K562 (cell line): ENCODE measurements around the gene HEXD. TPM values are rescaled to one million over a fixed set of nuclear protein-coding genes. Genes with fewer than 3 reads are reported as not detected.

Source experiments
- AFF1 ChIP-seq, 2 experiments: fragments of 450-650 bp; IDR thresholded peaks; 2 replicates each; pipeline ENCODE4 v1.6.1; 2018; ENCODE audit warnings: mild to moderate bottlenecking in 2 of 2, low read depth in 1 of 2; ENCODE audit not compliant: partially characterized antibody in 2 of 2
- ATF4 ChIP-seq: fragments of 450-650 bp; formaldehyde crosslinking; IDR thresholded peaks from 2 replicates; pipeline ENCODE4 v1.4.0; 2022; ENCODE audit warnings: mild to moderate bottlenecking, moderate library complexity
- CSDE1 ChIP-seq, 2 experiments: fragments of 450-650 bp; IDR thresholded peaks; 2 replicates each; pipeline ENCODE4 v1.6.1; 2016; ENCODE audit warnings: mild to moderate bottlenecking in 1 of 2
- E2F3 ChIP-seq: fragments of 250-450 bp; sonication (Bioruptor Pico); IDR thresholded peaks from 2 replicates; pipeline ENCODE4 v1.4.0; 2020; ENCODE audit warnings: mild to moderate bottlenecking
- FOXA3 ChIP-seq, 2 experiments: fragments of 450-650 bp in 1 of 2; sonication (generic) in 1 of 2; formaldehyde crosslinking; IDR thresholded peaks in 1 of 2; conservative IDR thresholded peaks in 1 of 2; 2 replicates each; pipeline versions ENCODE4 v1.4.0 to v1.8.0; 2020 to 2022; ENCODE audit warnings: mild to moderate bottlenecking in 2 of 2, missing genetic modification reagents in 1 of 2
- FOXO4 ChIP-seq: fragments of 450-650 bp; formaldehyde crosslinking; IDR thresholded peaks from 2 replicates; pipeline ENCODE4 v1.4.0; 2020; ENCODE audit warnings: mild to moderate bottlenecking, moderate library complexity
- FOXP1 ChIP-seq: sonication (generic); formaldehyde crosslinking; IDR thresholded peaks from 2 replicates; pipeline ENCODE4 v1.8.0; 2022; ENCODE audit warnings: mild to moderate bottlenecking, missing genetic modification reagents
- HNRNPLL ChIP-seq: fragments of 200-400 bp; formaldehyde crosslinking; IDR thresholded peaks from 2 replicates; pipeline ENCODE4 v1.6.1; 2017; ENCODE audit warnings: low read length, low read depth, mild to moderate bottlenecking; ENCODE audit not compliant: poor library complexity, severe bottlenecking
- NFIC ChIP-seq: fragments of 450-650 bp; IDR thresholded peaks from 2 replicates; pipeline ENCODE4 v1.6.1; 2017; ENCODE audit warnings: mild to moderate bottlenecking, inconsistent platforms
- POLR2B ChIP-seq: fragments of 450-650 bp; IDR thresholded peaks from 2 replicates; pipeline ENCODE4 v1.6.1; 2018; ENCODE audit warnings: low read depth; ENCODE audit not compliant: partially characterized antibody
- PTBP1 ChIP-seq: fragments of 200-400 bp; formaldehyde crosslinking; IDR thresholded peaks from 2 replicates; pipeline ENCODE4 v1.6.1; 2017; ENCODE audit warnings: low read depth, low read length
- RFX1 ChIP-seq: fragments of 450-650 bp; IDR thresholded peaks from 2 replicates; pipeline ENCODE4 v1.6.1; 2016; ENCODE audit warnings: mild to moderate bottlenecking, moderate library complexity
- ZFX ChIP-seq: sonication (generic); formaldehyde crosslinking; IDR thresholded peaks from 2 replicates; pipeline ENCODE4 v1.8.0; 2022; ENCODE audit warnings: mild to moderate bottlenecking, missing genetic modification reagents, moderate library complexity
- ZNF124 ChIP-seq: sonication (generic); formaldehyde crosslinking; IDR thresholded peaks from 2 replicates; pipeline ENCODE4 v1.8.1; 2022; ENCODE audit warnings: missing genetic modification reagents
- ZNF134 ChIP-seq: fragments of 250-450 bp; sonication (Bioruptor Pico); conservative IDR thresholded peaks from 2 replicates; pipeline ENCODE4 v1.4.0; 2020
- ZNF140 ChIP-seq: fragments of 250-450 bp; sonication (Bioruptor Pico); IDR thresholded peaks from 2 replicates; pipeline ENCODE4 v1.8.0; 2021; ENCODE audit warnings: moderate library complexity, mild to moderate bottlenecking, inconsistent platforms
- ZNF668 ChIP-seq: fragments of 250-450 bp; sonication (Bioruptor Pico); IDR thresholded peaks from 2 replicates; pipeline ENCODE4 v1.8.0; 2022; ENCODE audit warnings: mild to moderate bottlenecking, inconsistent platforms
- polyA plus RNA-seq, 8 experiments: library from polyadenylated mRNA; depleted of rRNA in 4 of 8; stranded (reverse) in 5 of 8; unstranded in 3 of 8; fragments of >200 nt; fragmentation: Nextera tagmentation in 2 of 8; fragmentation: Illumina TruSeq in 1 of 8; extraction: Ambion mirVana in 2 of 8; extraction: Trizol in 1 of 8; gene quantifications; 2 replicates each; pipeline versions ENCODE4 v1.2.1 to v1.2.3, GENCODE V29; 2011 to 2014; ENCODE audit warnings: inconsistent platforms in 1 of 8, missing spikeins in 1 of 8
- total RNA-seq, 7 experiments: library from RNA; depleted of rRNA in 6 of 7; stranded (reverse); fragments of >200 nt in 6 of 7; fragmentation: Illumina TruSeq in 2 of 7; extraction: Trizol in 2 of 7; gene quantifications; 2 replicates each; pipeline versions ENCODE4 v1.2.1 to v1.2.3, GENCODE V29; 2011 to 2021; ENCODE audit warnings: low replicate concordance in 1 of 7
- TF ChIP-seq, protein P1 (sequence below): fragments of 250-450 bp; sonication (Bioruptor Pico); IDR thresholded peaks from 2 replicates; pipeline ENCODE4 v1.9.0; 2021; ENCODE audit warnings: mild to moderate bottlenecking
- TF ChIP-seq, protein P2 (sequence below): sonication (generic); formaldehyde crosslinking; IDR thresholded peaks from 2 replicates; pipeline ENCODE4 v1.8.0; 2022; ENCODE audit warnings: missing genetic modification reagents, mild to moderate bottlenecking, borderline replicate concordance

The HEXD gene
- total and polyA plus RNA-seq, 9 of the 15 experiments (the other 6 are each of a cell fraction or from before 2014, with no cell fraction given) = 1.0 to 25.3 (median 10.0) TPM

DNA sequence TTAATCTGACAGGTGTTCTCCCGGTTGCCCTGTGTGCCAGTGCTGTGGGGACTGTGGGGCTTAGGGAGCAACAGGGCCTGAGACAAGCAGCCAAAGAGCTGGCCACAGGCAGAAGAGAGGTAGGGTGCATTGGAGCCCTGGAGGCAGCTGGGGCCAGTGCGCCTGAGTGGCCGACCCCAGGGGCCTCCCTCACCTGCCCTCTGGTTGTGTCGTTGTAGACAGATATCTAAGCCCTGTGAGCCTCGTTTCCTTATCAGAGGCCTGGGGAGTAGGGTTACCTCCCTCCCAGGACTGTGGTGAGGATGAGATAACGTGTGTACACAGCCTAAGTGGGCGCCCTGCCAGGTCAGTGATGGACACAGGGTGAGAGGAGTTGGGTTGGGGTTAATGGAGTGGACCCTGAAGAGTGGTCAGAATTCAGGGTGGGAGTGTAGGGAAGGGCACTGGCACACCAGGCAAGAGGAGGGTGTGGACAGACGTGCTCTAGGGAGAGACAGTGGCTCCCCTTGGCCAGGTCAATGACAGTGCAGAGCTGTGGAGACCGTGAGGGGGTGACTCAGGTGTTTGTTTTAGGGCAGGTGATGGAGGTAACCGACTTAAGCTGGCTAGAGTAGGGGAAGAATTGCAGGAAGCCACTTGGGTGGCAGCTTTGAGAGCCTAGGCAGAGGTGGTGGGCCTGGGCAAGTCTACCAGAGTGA is 43.8 kb downstream of the HEXD start (continued):
- TF ChIP-seq RFX1 (no peak), AFF1 (IDR thresholded peaks at IDR 0.05; ENCODE audit: low read depth in 1 of 2, partially characterized antibody in 2 of 2) (peak; percentile 69 to 90), FOXA3 (CRISPR knock-in tag; conservative IDR thresholded peaks at IDR 0.05 in 1 of 2, IDR thresholded peaks at IDR 0.05 in 1 of 2) (peak; percentile 99), NFIC (peak; percentile 100), HNRNPLL (no peak), FOXO4 (CRISPR knock-in tag) (no peak), ZFX (peak; percentile 43), PTBP1 (0 out of 2 replicates have a peak, but pooled peaks have one; percentile 10), ZNF140 (CRISPR knock-in tag) (no peak), ATF4 (CRISPR knock-in tag) (peak; percentile 56), E2F3 (CRISPR knock-in tag) (no peak), FOXP1 (CRISPR knock-in tag) (peak; percentile 78; the same call in 1 of the 2 replicates), POLR2B (peak; percentile 44), ZNF124 (CRISPR knock-in tag) (no peak), CSDE1 (IDR thresholded peaks at IDR 0.05) (no peak), ZNF134 (no peak), ZNF668 (peak; percentile 62; the same call in 1 of the 2 replicates)
- TF ChIP-seq, protein P1, sequence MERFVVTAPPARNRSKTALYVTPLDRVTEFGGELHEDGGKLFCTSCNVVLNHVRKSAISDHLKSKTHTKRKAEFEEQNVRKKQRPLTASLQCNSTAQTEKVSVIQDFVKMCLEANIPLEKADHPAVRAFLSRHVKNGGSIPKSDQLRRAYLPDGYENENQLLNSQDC (CRISPR knock-in tag) = no peak
- TF ChIP-seq, protein P2, sequence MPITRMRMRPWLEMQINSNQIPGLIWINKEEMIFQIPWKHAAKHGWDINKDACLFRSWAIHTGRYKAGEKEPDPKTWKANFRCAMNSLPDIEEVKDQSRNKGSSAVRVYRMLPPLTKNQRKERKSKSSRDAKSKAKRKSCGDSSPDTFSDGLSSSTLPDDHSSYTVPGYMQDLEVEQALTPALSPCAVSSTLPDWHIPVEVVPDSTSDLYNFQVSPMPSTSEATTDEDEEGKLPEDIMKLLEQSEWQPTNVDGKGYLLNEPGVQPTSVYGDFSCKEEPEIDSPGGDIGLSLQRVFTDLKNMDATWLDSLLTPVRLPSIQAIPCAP (CRISPR knock-in tag) = no peak
